GM20431 (cell line): ENCODE measurements around the gene ZNF331.

ENCODE experiments used
- in situ Hi-C: fragments of 300-500 bp; cut with MseI, MboI; formaldehyde crosslinking; loops from one replicate; pipeline ENCODE4 v1.15.0; 2020; ENCODE audit warnings: low sequenced_read_pairs; ENCODE audit not compliant: unreplicated experiment

Gene ZNF331

DNA sequence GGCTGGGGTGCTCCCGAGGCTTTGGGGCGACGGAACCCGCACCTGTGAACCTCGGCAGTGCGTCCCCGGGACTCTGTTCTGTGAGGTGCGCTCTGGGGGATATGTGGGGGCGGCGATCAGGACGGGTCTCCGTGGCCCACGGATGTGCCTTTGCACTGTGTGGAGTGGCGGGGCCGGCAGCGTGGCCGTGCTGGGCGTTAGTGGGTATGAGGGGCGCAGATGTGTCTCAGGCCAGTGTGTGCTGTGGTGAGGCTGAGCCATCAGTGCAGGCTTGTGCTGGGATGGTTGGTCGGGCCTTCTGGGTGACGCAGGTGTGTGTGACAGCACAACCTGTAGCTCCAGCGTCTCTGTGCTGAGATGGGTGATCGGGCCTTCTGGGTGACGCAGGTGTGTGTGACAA is 16.9 kb downstream of the ZNF331 start:
- in situ Hi-C loops: no loop called here

DNA sequence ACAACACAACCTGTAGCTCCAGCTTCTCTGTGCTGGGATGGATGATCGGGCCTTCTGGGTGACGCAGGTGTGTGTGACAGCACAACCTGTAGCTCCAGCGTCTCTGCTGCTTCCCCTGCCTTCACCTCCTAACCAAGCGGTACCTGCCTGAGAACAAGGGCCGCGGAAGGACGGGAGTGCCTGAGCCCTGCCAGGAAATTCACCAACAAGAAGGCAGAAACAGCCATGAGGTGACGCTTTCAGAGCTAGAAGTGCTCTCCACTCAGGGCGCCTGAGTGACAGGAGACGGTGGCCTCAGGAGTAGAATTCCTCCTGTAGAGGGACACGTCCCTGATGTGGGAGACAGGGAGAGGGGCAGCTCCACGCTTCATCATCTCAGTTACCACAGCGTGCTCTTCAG is 17.4 kb downstream of the ZNF331 start:
- in situ Hi-C loops: no loop called here

- in situ Hi-C loops: no loop called here
Measured at GRCh38 chr19:53571339-53571738, 33.4 kb downstream of the ZNF331 start.

DNA sequence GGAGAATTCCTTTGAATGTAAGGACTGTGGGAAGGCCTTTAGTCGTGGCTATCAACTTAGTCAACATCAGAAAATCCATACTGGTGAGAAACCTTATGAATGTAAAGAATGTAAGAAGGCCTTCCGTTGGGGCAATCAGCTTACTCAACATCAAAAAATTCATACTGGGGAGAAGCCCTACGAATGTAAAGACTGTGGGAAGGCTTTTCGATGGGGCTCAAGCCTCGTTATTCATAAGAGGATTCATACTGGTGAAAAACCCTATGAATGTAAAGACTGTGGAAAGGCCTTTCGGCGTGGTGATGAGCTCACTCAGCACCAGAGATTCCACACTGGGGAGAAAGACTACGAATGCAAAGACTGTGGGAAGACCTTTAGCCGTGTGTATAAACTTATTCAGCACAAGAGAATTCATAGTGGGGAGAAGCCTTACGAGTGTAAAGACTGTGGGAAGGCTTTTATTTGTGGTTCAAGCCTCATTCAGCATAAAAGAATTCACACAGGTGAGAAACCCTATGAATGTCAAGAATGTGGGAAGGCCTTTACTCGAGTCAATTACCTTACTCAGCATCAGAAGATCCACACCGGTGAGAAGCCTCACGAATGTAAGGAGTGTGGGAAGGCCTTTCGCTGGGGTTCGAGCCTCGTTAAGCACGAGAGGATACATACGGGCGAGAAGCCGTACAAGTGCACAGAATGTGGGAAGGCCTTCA is 39.2 kb downstream of the ZNF331 start:
- in situ Hi-C loops: no loop called here

- in situ Hi-C loops: no loop called here
Measured at GRCh38 chr19:53577968-53578367, 40.0 kb downstream of the ZNF331 start.

DNA sequence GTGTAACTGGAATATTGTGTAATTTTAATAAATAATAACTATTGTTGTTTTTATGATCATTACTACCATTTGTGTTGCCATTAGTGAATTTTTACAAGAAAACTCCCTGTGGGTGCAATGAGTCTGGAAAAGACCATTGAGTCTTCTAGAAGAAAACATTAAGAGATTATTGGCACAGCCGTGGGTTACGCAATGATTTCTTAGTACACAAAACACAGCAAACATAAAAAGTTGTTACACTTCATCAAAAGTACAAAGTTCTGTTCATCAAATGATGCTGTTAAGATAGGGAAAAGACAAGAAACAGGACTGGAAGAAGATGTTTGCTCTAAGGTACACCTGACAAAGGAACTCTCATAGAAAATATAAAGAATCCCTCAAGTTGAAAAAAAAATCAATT is 41.6 kb downstream of the ZNF331 start:
- in situ Hi-C loops: no loop called here

- in situ Hi-C loops: no loop called here
Measured at GRCh38 chr19:53580871-53581835, 43.2 kb downstream of the ZNF331 start.

DNA sequence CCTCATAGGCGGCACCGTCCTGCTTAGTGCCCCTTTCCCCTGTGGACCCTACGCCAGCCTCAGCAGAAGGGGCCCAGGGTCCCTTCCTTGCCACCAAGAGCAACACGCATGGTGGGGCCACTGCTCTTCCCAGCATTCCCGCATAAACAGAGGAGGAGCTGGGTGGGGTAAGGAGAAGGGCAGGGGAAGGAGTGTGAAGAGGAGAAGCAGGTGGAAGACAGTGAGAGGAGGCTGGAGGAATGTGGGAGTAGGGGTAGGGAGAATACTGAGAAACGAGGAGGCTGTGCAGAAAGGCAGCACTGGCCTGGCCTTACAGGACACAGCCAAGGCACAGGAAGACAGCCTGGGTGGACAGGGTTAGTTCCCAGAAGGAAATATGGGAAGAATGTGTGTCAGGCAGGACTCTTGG is 43.9 kb downstream of the ZNF331 start:
- in situ Hi-C loops: no loop called here

GRCh38 chr19:53583181-53583580 is 45.2 kb downstream of the ZNF331 start:
- in situ Hi-C loops: no loop called here

- in situ Hi-C loops: no loop called here
Measured at GRCh38 chr19:53586277-53586691, 48.3 kb downstream of the ZNF331 start.

- in situ Hi-C loops: no loop called here
Measured at GRCh38 chr19:53594811-53595509, 57.0 kb downstream of the ZNF331 start.

DNA sequence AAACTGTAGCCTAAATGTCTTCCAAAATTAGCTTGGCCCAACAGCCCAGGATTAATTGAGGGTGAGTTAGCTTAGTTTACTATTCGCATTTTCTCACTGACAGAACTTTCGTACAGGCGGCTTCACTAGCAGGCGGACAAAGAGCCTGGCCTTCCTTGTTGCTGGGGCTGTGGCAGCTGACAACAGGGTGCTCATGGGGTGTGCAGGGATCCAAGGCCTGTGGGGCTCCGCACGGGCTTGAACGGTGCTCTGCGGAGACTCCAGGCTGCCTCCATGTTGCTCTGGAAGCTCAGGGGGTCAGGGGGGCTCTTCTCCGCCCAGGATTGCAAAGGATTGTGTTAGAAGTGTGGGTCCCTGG is 57.5 kb downstream of the ZNF331 start:
- in situ Hi-C loops: no loop called here

- in situ Hi-C loops: no loop called here
Measured at GRCh38 chr19:53596056-53596455, 58.1 kb downstream of the ZNF331 start.

DNA sequence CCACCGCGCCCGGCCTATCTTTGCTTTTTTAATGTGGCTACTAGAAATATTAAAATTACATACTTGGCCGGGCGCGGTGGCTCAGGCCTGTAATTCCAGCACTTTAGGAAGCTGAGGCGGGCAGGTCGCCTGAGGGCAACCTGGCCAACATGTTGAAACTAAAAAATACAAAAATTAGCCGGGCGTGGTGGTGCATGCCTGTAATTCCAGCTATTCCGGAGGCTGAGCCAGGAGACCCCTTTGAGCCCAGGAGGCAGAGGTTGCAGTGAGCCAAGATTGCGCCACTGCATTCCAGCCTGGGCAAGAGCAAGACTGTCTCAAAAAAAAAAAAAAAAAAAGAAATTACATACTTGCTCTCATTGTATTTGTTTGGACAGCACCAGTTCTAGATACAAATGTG is 59.1 kb downstream of the ZNF331 start:
- in situ Hi-C loops: no loop called here

DNA sequence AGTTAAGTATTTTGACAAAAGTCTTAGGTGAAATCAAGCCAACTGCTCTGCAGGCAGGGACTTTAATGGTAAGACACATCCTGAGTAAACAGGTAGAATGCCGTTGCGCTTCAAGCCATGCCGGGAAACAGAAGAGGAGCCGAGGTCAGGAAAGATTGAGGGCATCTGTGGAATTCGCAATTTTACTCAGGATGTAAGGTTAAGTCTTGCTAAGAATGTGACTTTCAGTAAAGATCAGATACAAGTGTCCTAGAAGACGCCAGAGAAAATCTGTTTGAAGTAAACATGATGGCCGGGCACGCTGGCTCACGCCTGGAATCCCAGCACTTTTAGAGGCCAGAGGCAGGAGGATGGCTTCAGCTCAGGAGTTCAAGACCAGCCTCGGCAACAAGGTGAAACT is 60.4 kb downstream of the ZNF331 start:
- in situ Hi-C loops: no loop called here

DNA sequence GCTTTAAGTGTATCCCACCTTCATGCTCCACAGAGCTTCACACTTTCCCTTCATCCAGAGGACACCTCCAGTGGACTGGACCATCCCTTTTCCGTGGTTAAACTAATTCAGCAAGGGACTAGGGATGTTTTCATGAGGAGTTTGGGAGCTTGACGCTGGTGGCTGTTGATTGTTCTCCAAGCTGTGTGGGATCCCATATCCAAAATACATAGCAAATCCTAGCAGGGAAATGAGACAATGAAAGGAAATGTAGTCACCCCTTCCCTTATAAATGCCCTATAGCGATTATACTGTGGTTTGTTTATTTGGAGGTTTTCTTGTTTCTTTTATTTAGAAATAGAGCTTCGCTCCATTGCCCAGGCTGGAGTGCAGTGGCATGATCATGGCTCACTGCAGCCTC is 62.3 kb downstream of the ZNF331 start:
- in situ Hi-C loops: no loop called here

- in situ Hi-C loops: no loop called here
Measured at GRCh38 chr19:53606031-53606430, 68.1 kb downstream of the ZNF331 start.

GRCh38 chr19:53608381-53608780 is 70.4 kb downstream of the ZNF331 start:
- in situ Hi-C loops: no loop called here

DNA sequence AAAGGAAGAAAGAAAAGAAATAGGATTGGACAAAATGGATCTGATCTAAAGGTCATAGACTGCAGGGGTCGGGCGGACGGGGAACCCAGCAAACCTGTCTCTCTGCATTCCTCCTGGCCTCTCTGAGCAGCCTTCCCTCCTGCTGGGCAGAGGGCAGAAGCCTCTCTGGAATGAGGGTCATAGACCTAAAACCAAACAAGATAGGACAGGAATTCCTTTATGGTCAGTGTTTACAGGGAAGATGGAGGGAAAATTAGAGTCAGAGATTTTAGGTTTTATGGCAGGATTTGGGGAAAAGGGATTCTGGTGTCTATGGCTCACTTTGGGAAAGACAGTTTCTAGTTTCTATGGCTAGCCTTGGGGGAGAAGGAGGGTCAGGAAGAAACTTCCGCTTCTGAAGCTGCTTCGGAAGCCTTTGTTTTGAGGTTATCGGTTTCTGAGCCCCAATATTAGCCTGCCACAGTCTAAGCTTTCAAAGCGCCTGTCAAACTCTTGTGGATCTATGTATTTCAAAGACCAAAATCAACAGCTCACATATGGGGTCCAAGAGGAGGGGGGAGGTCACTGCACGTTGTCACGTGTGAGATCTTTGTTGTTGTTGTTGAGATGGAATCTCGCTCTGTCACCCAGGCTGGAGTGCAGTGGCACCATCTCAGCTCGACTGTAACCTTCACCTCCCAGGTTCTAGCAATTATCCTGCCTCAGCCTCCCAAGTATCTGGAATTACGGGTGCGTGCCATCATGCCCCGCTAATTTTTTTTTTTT is 75.0 kb downstream of the ZNF331 start:
- in situ Hi-C loops: no loop called here
